ENCODE data around the gene RPL35. TPM values are rescaled to one million over a fixed set of nuclear protein-coding genes. Genes with fewer than 3 reads are reported as not detected.

The RPL35 gene
- total and polyA plus RNA-seq, 2 donors from 2014 or later: 910 to 2,355 TPM

GRCh38 chr9:124878021-124878420, 16.3 kb upstream of the RPL35 start:
- FAIRE-seq: no peak

GRCh38 chr9:124877021-124877782, 15.4 kb upstream of the RPL35 start:
- TF ChIP-seq CTCF (IDR thresholded peaks at IDR 0.05; ENCODE audit: borderline replicate concordance, extremely low read depth, insufficient read depth): no peak
- H3K9me3 ChIP-seq (ENCODE audit: control insufficient read depth in 2 of 3, insufficient read depth in 1 of 3, low read length in 3 of 3): no peaks in the 10 kb centered on the region
- H3K36me3 ChIP-seq (ENCODE audit: control insufficient read depth in 2 of 3, insufficient read depth in 3 of 3, low read length in 3 of 3): peaks cover 2 to 49% (median 32%) of the 10 kb centered on the region in 3 donors
- H3K27me3 ChIP-seq (ENCODE audit: control insufficient read depth, insufficient read depth, low read length): no peaks in the 10 kb centered on the region
- DNase-seq (peak in 1 of 5 donors; percentile 53), FAIRE-seq (no peak)
- intact Hi-C loops (cut with DNase I): no loop called here
- no peak overlapping the region for H3K9ac ChIP-seq (ENCODE audit: low read length in 3 of 3)
- H3K27ac ChIP-seq (ENCODE audit: low read depth in 2 of 2, low read length in 2 of 2): no peak overlapping the region
- H3K4me1 ChIP-seq (ENCODE audit: control insufficient read depth in 2 of 3, insufficient read depth in 2 of 3, low read depth in 1 of 3, low read length in 3 of 3): no peaks in the 10 kb centered on the region
- H3K4me3 ChIP-seq (ENCODE audit: low read length in 3 of 3): no peak overlapping the region

More at GRCh38 chr9:124878021-124878420, 16.3 kb upstream of the RPL35 start:
- no peak overlapping the region for H3K4me3 ChIP-seq (ENCODE audit: low read length in 3 of 3)
- TF ChIP-seq CTCF (IDR thresholded peaks at IDR 0.05; ENCODE audit: borderline replicate concordance, extremely low read depth, insufficient read depth): no peak
- DNase-seq: no peak
- H3K36me3 ChIP-seq (ENCODE audit: control insufficient read depth in 2 of 3, insufficient read depth in 3 of 3, low read length in 3 of 3): peaks cover 2 to 49% (median 32%) of the 10 kb centered on the region in 3 donors
- no peak overlapping the region for H3K9ac ChIP-seq (ENCODE audit: low read length in 3 of 3)
- intact Hi-C loops (cut with DNase I): no loop called here
- H3K4me1 ChIP-seq (ENCODE audit: control insufficient read depth in 2 of 3, insufficient read depth in 2 of 3, low read depth in 1 of 3, low read length in 3 of 3): no peaks in the 10 kb centered on the region
- no peak overlapping the region for H3K27ac ChIP-seq (ENCODE audit: low read depth in 2 of 2, low read length in 2 of 2)
- H3K27me3 ChIP-seq (ENCODE audit: control insufficient read depth, insufficient read depth, low read length): no peaks in the 10 kb centered on the region
- no peaks in the 10 kb centered on the region for H3K9me3 ChIP-seq (ENCODE audit: control insufficient read depth in 2 of 3, insufficient read depth in 1 of 3, low read length in 3 of 3)

GRCh38 chr9:124875501-124875900, 13.7 kb upstream of the RPL35 start:
- no peaks in the 10 kb centered on the region for H3K27me3 ChIP-seq (ENCODE audit: control insufficient read depth, insufficient read depth, low read length)
- TF ChIP-seq CTCF (IDR thresholded peaks at IDR 0.05; ENCODE audit: borderline replicate concordance, extremely low read depth, insufficient read depth): no peak
- DNase-seq: peak in 1 of 5 donors; percentile 33
- no peak overlapping the region for H3K9ac ChIP-seq (ENCODE audit: low read length in 3 of 3)
- H3K9me3 ChIP-seq (ENCODE audit: control insufficient read depth in 2 of 3, insufficient read depth in 1 of 3, low read length in 3 of 3): no peaks in the 10 kb centered on the region
- no peak overlapping the region for H3K4me3 ChIP-seq (ENCODE audit: low read length in 3 of 3)
- peaks cover 4 to 12% (median 9%) of the 10 kb centered on the region in 3 donors for H3K4me1 ChIP-seq (ENCODE audit: control insufficient read depth in 2 of 3, insufficient read depth in 2 of 3, low read depth in 1 of 3, low read length in 3 of 3)
- no peak for FAIRE-seq
- H3K27ac ChIP-seq (ENCODE audit: low read depth in 2 of 2, low read length in 2 of 2): no peak overlapping the region
- peaks cover 0 to 49% (median 25%) of the 10 kb centered on the region in 3 donors for H3K36me3 ChIP-seq (ENCODE audit: control insufficient read depth in 2 of 3, insufficient read depth in 3 of 3, low read length in 3 of 3)
- intact Hi-C loops (cut with DNase I): no loop called here
